HG03025 (cell line): Measurements from ENCODE around the gene IMMP2L.

Experiments
- ATAC-seq: cut with Tn5 transposase; IDR thresholded peaks from one replicate; pipeline ENCODE4 v1.9.1; 2021; ENCODE audit warnings: mild to moderate bottlenecking, moderate library complexity; ENCODE audit not compliant: unreplicated experiment, low FRiP score

The IMMP2L gene

DNA sequence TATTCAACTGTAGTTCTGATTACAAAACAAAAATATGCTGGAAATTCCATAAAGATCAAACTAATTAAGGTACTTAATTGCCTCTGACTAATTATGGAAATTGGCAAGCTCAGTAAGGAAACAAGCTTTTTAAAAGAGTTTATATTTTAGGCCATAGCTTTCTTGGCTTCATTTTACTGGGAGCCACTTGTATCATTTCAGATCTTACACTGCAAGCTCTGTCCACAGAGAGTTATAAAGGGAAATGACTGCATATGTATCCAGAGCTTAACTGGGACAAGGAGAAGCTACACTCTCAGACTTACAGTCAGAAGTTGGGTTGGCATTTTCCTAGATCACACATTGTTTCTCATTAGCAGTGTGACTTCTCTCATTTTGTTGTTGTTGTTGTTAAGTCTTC is 379.0 kb downstream of the IMMP2L start:
- ATAC-seq, result no peak

DNA sequence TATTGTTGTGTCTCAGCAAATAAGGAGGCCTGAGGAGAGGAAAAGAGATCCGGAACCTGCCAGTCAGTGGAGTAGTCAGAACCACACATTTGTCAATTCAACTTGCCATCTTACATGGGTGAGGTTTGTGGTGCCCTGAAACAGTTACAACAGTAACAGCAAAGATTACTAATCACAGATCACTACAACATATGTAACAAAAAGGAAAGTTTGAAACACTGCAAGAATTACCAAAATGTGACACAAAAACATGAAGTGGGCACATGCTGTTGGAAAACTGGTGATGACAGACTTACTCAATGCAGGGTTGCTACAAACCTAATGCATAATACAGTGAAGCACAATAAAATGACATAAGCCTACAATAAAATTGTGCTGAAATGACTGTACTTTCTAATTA is 382.0 kb downstream of the IMMP2L start:
- no peak for ATAC-seq

DNA sequence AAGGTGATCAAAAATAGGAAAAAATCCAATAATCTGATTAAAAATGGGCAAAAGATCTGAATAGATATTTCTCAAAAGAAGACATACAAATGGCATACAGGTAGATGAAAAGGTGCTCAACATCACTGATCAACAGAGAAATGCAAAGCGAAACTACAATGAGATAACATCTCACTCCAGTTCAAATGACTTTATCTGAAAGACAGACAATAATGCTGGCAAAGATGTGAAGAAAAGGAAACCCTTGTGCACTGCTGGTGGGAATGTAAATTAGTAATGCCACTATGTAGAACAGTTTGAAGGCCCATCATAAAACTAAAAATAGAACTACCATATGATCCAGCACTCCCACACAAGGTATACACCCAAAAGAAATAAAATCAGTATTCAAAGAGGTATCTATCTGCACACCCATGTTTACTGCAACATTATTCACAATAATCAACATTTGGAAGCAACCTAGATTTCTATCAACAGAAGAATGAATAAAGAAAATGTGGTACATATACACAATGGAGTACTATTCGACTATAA is 386.3 kb downstream of the IMMP2L start:
- ATAC-seq, result no peak

DNA sequence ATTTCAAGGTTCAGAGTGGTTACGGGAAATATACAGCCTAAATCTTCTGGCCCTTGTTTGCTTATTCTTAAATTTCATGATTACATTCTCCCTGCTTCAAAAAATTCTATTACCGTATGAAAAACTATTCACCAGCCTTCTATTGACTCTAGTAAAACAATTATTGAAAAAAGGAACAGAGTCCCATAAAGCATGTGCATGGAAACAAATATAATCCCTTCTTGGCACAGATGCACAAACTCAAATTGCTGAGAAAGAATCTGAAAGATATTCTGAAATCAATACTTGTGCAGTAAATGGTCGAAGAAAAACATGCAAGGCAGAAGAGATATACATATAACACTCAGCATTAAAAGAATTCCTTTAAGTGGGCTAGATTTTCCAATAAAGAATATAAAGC is 387.8 kb downstream of the IMMP2L start:
- ATAC-seq, result no peak

DNA sequence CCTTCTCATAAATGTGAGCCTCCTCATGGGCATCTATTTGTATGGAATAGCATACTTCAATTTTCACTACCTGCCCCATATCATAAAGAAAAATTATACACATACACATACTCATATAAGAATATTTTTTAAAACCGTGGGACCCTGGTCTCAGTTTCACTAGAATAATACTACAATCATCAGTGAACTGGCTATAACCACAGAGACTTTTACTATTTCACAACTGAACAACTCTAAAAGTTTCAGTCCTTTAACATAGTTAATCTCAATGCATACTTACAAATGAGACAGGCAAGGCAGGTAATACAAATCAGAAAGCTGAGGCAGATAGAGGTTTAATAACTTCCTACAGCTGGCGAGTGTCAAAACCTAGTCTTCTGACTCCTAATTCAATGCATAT is 388.3 kb downstream of the IMMP2L start:
- ATAC-seq, result peak; percentile 72

DNA sequence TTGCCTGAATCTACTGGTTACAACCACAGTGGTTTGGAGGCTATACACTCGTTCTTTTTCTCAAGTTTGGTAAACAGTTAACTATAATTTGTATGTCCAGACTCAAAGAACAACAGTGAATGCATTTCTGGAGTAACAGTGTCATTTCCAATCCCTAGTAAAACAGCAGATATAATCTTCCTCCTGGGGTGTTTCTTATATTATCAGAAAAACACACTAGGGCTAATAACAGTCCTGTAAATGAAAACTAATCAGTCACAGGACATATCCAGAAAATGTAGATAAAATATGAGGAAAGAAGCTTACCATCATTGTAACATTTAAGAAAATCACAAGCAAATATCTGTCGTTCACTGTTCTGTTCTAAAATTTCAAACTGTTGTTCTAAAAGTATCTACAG is 388.8 kb downstream of the IMMP2L start:
- no peak for ATAC-seq

DNA sequence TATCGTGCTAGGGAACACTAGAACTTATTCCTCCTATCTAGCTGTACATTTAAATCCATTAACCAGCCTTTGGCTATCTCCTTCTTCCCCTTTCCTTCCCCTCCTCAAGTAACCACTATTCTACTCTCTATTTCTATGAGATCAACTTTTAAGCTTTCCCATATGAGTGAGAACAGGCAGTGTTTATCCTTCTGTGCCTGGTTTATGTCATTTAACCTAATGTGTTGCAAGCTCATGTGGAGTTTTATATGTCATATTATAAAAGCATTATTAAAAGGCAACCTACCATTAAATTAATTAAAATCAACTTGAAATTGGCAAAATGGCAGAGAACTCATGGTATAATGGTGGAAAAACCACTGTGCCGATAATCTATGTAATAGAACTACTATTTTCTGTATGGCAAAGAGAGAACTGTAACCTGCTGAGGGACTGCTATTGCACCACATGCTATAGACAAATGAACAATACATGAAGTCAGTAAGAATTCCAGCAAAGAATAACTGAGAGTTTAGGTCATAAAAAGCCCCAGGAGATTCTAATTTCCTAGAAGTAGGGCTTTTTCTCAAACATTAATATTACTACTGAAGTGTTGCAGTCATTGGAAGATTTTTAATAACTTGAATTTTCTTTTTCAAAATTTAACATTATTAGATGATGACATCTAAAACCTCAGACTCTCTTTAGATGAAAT is 389.6 kb downstream of the IMMP2L start:
- ATAC-seq, result no peak

DNA sequence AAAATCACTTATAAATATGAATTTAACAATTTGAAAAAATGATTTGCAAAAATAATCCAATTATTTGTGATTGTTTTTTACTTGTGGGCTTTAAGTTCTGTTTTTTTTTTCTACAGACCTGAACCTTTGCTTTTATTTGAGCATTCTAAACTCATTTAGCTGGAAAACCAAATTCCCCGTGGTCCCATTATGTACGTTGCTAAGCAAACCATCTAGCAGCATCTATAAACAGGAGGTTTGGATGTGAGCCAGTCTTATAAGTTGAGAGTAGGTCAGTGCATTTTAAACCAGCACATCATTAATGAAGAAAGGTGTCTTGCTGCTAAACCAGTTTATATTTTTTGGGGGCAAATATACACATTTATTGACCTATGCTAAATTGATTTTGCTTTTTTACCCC is 394.1 kb downstream of the IMMP2L start:
- no peak for ATAC-seq

DNA sequence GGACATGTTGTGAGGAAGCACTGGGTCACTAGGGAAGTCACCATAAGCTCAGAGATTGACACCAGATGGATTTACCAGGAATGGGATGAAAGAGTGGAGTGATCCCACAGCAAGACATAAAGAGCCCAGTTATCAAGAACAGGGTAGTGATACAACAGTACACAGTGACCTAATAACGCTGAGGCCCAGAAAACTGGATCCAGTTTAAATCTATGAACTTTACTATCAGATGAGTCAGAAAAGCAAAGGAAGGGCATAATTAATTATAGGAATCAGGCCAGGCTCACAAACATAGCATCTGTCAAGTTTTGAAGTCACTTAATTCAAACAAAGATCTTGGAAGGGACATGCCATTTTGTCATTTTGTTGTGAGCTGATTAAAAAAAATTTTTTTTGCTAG is 397.9 kb downstream of the IMMP2L start:
- ATAC-seq, result no peak

DNA sequence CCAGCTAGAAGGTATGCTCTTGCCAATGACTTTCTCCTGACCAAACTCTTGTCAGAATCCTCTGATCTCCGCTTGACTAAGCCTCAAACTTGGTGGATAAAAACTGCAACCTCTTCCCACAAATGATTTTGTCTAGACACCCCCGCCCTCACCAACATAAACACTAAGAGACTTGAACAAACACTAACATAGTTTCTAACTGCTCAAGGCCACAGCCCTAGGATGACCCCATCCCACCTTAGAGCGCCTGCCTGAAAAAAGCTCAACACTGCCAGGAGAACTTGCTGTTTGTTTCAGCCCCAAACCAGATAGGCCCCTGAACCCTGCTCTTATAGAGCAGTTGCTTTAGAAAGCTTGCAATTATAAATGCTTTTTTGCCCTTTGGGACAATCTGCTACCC is 399.6 kb downstream of the IMMP2L start:
- ATAC-seq, result no peak

DNA sequence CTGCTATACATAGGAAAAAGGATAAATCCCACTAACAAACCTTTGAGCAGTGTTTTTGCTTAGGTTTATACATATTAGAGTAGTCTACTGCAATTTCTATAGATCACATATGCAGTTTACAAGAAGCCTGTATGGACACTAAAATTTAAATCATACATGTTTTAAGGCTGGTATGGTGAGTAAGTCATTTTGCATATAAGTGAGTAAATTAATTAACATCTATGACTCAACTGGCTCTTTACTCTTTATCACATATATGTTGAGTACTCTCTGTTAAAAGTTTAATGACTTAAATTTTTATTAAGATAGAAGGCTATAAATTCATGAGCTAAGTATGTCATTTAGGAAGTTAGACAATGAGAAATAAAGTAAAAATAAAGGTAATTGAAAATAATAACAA is 402.0 kb downstream of the IMMP2L start:
- ATAC-seq, result no peak

DNA sequence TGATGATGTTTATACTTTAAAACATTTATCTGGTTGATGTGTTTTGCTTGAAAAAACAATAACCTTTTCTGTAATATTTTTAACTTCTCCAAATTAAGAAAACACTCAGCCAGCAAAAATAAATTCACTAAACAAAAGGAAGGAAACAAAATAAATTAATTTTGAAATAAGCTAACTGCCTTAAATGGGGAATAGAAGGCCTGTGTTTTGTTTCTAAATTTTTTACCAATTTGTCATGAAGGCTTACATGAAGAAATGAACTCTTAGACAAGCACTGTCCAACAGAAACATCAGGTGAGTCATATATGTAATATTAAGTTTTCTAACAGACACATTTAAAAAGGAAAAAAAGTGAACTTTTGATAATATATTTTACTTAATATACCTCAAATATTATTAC is 402.9 kb downstream of the IMMP2L start:
- no peak for ATAC-seq

DNA sequence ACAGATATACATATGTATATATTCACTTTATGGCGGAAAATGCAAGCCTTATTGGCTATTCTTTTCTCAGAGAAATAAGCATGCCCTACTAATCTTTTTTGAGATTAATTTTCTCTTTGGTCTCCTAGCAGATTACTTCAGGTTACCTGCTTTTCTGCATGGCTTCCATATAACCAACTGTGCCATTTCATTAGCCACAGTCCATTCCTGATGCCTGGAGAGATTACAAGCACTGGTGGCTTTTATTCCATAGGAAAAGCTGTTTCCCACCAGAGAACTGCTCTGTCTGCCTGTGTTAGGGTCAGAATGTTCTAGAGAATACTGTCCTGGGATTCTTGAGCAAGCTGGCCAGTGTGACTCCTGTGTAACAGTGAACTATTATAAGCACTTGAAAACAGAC is 411.6 kb downstream of the IMMP2L start:
- ATAC-seq, result no peak

DNA sequence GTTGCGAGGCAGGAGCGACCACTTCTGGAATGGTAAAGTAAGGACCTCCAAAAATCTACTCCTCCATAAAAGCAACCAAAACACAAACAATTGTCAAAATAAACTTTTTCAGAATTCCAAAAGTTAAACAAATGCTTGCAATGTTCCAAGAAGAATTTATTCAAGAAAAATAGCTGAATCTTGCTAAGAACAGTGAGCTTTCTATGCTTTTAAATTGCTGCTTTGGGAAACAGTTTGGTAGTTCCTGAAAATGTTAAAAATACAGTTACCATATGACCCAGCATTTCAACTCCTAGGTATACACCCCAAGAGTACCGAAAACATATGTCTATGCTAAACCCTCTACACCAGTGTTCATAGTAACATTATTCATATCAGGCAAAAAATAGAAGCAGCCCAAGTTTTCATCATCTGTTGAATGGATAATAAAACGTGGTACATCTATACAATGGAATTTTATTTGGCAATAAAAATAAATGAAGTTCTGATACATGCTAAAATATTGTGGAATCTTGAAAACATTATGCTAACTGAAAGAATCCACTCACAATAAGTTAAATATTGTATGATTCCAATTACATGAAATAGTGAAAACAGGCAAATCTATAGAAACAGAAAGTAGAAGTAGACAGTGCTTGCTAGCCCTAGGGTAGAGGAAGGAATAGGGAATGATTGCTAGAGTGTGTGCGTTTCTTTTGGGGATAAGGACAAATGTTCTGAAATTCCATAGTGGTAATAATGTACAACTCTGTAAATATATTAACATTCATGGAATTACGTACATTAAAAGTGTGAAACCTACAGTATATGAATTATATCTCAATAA is 414.4 kb downstream of the IMMP2L start:
- ATAC-seq, result no peak

DNA sequence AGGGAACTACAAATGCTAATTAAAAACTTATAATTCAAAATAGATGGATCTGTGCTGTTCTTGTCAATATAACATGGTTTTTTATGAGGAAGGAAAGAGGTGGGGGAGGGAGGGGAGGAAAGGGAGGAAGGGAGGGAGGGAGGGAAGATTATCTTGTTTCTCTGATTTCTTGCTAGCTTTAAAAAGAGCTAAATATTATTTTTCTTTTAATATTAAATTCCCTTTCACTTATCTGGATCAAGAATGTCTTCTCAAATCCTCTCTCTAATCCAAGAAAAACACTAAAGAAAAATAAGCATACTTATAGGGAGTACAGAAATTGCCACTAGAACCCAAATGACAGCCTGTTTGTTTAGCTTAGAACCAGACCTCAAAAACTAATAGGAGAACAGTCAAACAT is 416.2 kb downstream of the IMMP2L start:
- no peak for ATAC-seq

DNA sequence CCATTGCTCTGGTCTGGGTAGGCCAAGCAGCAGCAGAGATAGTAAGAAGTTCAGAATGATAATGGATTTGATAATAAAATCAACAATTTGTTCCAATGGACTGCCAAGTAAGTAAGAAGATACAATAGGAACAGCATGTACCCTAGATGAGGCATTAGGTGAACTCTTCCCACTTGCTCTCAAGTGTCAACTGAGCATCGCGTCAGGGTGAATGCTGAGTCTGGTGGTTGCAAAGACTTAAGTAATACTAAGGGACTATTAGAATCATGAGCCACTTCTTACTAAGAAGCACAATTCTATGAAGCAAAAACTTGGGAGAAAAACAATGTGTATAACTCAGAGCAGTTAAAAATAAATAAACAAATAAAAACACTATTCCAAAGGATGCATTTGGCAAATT is 416.8 kb downstream of the IMMP2L start:
- ATAC-seq, result no peak

DNA sequence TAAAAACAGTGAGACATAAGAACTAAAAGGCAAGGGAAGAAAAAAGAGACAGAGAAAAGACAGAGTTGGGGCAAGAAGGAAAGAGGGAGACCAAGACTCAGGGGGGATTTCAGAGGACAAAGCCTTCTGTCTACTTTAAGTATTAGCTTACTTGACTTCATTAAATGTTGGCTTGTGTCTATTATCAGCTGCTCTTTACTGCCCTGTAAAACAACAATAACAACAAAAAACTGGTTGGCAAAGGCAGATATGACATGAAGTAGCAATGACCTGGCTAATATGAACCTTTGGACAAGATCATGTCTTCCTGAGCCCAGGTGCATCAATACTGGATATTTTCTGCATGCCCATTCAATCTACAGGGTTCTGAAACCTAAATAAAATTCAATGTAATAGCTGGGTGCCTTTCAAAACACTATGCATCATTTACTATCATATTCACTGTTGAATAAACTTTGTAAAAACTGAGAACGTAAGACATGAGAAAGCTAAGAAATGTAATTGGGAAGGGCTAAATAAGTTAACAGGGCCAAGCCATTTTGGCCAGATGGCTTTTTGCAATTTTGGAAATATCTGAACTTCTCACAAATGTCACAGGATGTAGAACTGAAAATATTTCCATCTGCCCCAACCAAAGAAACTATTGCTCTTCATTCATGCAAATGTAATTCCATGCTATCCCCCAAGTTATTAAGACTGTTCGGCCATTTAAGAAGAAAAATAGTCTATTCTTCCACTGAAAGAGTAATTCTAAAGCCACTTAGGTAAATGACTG is 422.0 kb downstream of the IMMP2L start:
- no peak for ATAC-seq

DNA sequence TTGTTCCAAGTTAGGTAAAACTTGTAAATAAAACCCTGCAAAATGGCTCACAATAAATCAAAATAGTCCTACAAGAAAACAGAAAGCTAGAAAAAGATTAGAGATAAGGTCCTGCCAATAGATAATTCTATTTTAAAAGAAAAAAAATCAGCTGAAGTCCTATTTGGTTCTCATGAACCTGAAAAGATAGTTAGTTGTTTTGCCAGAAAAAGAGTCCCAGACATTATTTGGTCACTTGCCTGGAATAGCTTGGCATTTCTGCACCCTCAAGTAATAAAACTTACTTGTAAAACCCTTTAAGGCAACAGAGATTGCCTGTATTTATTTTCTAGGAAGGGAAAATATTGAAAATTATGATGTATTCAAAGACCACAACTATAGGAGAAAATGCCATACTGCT is 423.7 kb downstream of the IMMP2L start:
- no peak for ATAC-seq

DNA sequence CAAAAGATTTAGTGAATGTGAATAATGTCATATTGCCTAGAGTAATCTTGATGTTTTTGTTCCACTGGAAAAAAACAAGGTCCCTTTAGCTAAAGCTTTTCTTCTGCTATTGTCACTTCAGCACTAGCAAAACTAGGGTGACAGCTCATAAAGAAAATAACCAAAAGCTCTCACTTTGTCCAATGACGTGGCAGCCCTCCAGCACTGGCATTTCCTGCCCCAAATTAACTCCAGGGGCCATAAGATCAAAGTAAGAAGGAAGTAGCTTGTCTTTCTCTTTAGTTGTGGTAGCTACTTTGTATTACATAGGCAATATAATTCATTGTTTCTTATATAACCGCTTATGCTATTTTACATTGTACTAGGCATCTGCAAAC is 424.1 kb downstream of the IMMP2L start:
- peak; percentile 90 for ATAC-seq

DNA sequence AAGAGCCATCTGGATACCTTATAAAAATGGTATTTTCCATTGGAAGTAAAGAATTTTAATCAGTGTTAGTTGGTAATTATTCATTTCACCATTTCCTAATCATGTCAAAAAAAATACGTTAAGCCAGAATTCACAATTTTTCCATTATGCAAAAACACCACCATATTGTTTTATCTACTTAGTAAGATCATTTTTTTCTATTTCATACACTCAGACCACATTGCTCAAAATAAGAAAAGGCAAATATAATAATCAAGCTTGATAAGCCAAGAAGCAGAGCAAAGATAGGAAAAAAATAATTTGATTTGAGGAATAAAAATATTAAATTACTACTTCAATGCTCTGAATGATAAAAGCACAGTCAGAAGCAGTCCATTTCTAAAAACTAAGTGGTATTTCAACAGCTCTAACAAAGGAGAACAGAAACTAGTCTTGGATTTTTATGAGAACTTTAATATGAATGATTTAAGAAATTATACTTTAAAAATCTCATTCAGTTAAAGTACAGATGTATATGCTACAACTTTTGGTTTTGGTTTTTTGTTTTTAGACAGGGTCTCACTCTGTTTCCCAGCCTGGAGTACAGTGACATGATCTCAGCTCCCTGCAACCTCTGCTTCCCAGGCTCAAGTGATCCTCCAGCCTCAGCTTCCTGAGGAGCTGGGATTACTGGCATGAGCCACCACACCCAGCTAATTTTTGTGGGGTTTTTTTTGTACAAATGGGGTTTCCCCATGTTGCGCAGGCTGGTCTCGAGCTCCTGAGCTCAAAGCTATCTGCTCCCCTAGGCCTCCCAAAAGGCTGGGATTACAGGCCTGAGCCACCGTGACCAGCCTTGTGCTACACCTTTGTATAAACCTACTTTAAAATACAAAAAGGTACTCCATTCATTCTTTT is 424.7 kb downstream of the IMMP2L start:
- peak; percentile 70 for ATAC-seq
